SK-N-SH treated with all-trans-retinoic acid at 6 μM for 48 hours (cell line): ENCODE measurements around the gene HPCAL4.

ENCODE experiments used
- ATAC-seq: fragments of 200-7000 bp; cut with Tn5 transposase; 3 replicates; pipeline ENCODE4 v1.9.1; 2020; ENCODE audit warnings: mild to moderate bottlenecking, moderate library complexity
- ARNTL ChIP-seq: fragments of 450-650 bp; formaldehyde crosslinking; IDR thresholded peaks from 2 replicates; pipeline ENCODE4 v1.5.0; 2020; ENCODE audit warnings: low read depth, mild to moderate bottlenecking, moderate library complexity, borderline replicate concordance
- BACH2 ChIP-seq: fragments of 250-450 bp; sonication (Bioruptor Pico); IDR thresholded peaks from 2 replicates; pipeline ENCODE4 v1.9.0; 2021; ENCODE audit warnings: mild to moderate bottlenecking, borderline replicate concordance
- CREB5 ChIP-seq: fragments of 250-450 bp; sonication (Bioruptor Pico); IDR thresholded peaks from 2 replicates; pipeline ENCODE4 v1.5.1; 2020; ENCODE audit warnings: low read depth, mild to moderate bottlenecking, moderate library complexity
- CSDC2 ChIP-seq: fragments of 250-450 bp; sonication (Bioruptor Pico); IDR thresholded peaks from 2 replicates; pipeline ENCODE4 v1.5.0; 2020; ENCODE audit warnings: mild to moderate bottlenecking, moderate library complexity
- CSRNP3 ChIP-seq: fragments of 250-450 bp; sonication (Bioruptor Pico); IDR thresholded peaks from 2 replicates; pipeline ENCODE4 v1.5.1; 2021; ENCODE audit warnings: mild to moderate bottlenecking, moderate library complexity
- ESRRG ChIP-seq: fragments of 250-450 bp; sonication (Bioruptor Pico); IDR thresholded peaks from 2 replicates; pipeline ENCODE4 v1.6.1; 2021; ENCODE audit warnings: mild to moderate bottlenecking
- GLIS3 ChIP-seq: fragments of 250-450 bp; sonication (Bioruptor Pico); IDR thresholded peaks from 2 replicates; pipeline ENCODE4 v1.5.0; 2020; ENCODE audit warnings: mild to moderate bottlenecking, moderate library complexity
- ISL1 ChIP-seq: fragments of 250-450 bp; sonication (Bioruptor Pico); IDR thresholded peaks from 2 replicates; pipeline ENCODE4 v2.1.2; 2022; ENCODE audit warnings: mild to moderate bottlenecking, moderate library complexity
- OSR1 ChIP-seq: fragments of 250-450 bp; sonication (Bioruptor Pico); IDR thresholded peaks from 2 replicates; pipeline ENCODE4 v1.8.0; 2022; ENCODE audit warnings: moderate library complexity, mild to moderate bottlenecking, inconsistent platforms
- PATZ1 ChIP-seq: fragments of 250-450 bp; sonication (Bioruptor Pico); IDR thresholded peaks from 2 replicates; pipeline ENCODE4 v1.8.0; 2020; ENCODE audit warnings: mild to moderate bottlenecking, moderate library complexity, borderline replicate concordance
- POU6F1 ChIP-seq: fragments of 250-450 bp; sonication (Bioruptor Pico); IDR thresholded peaks from 2 replicates; pipeline ENCODE4 v1.8.0; 2021; ENCODE audit warnings: low read depth, mild to moderate bottlenecking, moderate library complexity, borderline replicate concordance
- PPARA ChIP-seq: fragments of 250-450 bp; sonication (Bioruptor Pico); IDR thresholded peaks from 2 replicates; pipeline ENCODE4 v1.5.0; 2020; ENCODE audit warnings: mild to moderate bottlenecking, borderline replicate concordance
- RARB ChIP-seq: fragments of 250-450 bp; sonication (Bioruptor Pico); IDR thresholded peaks from 2 replicates; pipeline ENCODE4 v1.8.0; 2021; ENCODE audit warnings: mild to moderate bottlenecking, moderate library complexity
- SNAI2 ChIP-seq: fragments of 250-450 bp; sonication (Bioruptor Pico); IDR thresholded peaks from 2 replicates; pipeline ENCODE4 v1.5.0; 2020; ENCODE audit warnings: mild to moderate bottlenecking, moderate library complexity
- TCF4 ChIP-seq: fragments of 250-450 bp; sonication (Bioruptor Pico); IDR thresholded peaks from 2 replicates; pipeline ENCODE4 v1.8.0; 2021; ENCODE audit warnings: mild to moderate bottlenecking, moderate library complexity, borderline replicate concordance
- TOX ChIP-seq: fragments of 250-450 bp; sonication (Bioruptor Pico); IDR thresholded peaks from 2 replicates; pipeline ENCODE4 v1.8.0; 2021; ENCODE audit warnings: mild to moderate bottlenecking, moderate library complexity, borderline replicate concordance
- TSHZ2 ChIP-seq: fragments of 250-450 bp; sonication (Bioruptor Pico); IDR thresholded peaks from 2 replicates; pipeline ENCODE4 v1.5.0; 2020; ENCODE audit warnings: mild to moderate bottlenecking, moderate library complexity
- ZC3H10 ChIP-seq: fragments of 250-450 bp; sonication (Bioruptor Pico); IDR thresholded peaks from 2 replicates; pipeline ENCODE4 v1.5.1; 2021; ENCODE audit warnings: mild to moderate bottlenecking, moderate library complexity
- ZFP3 ChIP-seq: fragments of 250-450 bp; sonication (Bioruptor Pico); IDR thresholded peaks from 2 replicates; pipeline ENCODE4 v1.5.0; 2020; ENCODE audit warnings: mild to moderate bottlenecking, moderate library complexity
- ZFP30 ChIP-seq: fragments of 450-650 bp; formaldehyde crosslinking; IDR thresholded peaks from 2 replicates; pipeline ENCODE4 v1.5.0; 2022; ENCODE audit warnings: mild to moderate bottlenecking, moderate library complexity
- ZNF565 ChIP-seq: fragments of 450-650 bp; formaldehyde crosslinking; conservative IDR thresholded peaks from 2 replicates; pipeline ENCODE4 v1.5.0; 2020; ENCODE audit warnings: low read depth, mild to moderate bottlenecking, moderate library complexity
- ZNF70 ChIP-seq: fragments of 450-650 bp; formaldehyde crosslinking; IDR thresholded peaks from 2 replicates; pipeline ENCODE4 v1.5.0; 2020; ENCODE audit warnings: mild to moderate bottlenecking, moderate library complexity
- ZNF8 ChIP-seq: fragments of 450-650 bp; formaldehyde crosslinking; IDR thresholded peaks from 2 replicates; pipeline ENCODE4 v1.5.0; 2020; ENCODE audit warnings: mild to moderate bottlenecking, moderate library complexity

The HPCAL4 gene

GRCh38 chr1:39676948-39677548, 14.2 kb downstream of the HPCAL4 start:
- ATAC-seq = no peak
- no peak for TF ChIP-seq ZFP3 (CRISPR knock-in tag)
- no peak for TF ChIP-seq ZNF70 (CRISPR knock-in tag)
- no peak for TF ChIP-seq SNAI2 (CRISPR knock-in tag)
- no peak for TF ChIP-seq CSDC2

GRCh38 chr1:39675220-39675619, 16.0 kb downstream of the HPCAL4 start:
- TF ChIP-seq ZNF70 (CRISPR knock-in tag) = no peak
- no peak for TF ChIP-seq OSR1
- TF ChIP-seq ESRRG (CRISPR knock-in tag) = no peak
- TF ChIP-seq TSHZ2 = no peak
- no peak for TF ChIP-seq CSRNP3 (CRISPR knock-in tag)
- no peak for TF ChIP-seq ZFP30 (CRISPR knock-in tag)
- no peak for TF ChIP-seq PATZ1 (CRISPR knock-in tag)
- no peak for TF ChIP-seq PPARA
- TF ChIP-seq ARNTL (CRISPR knock-in tag) = no peak
- TF ChIP-seq ZNF565 (CRISPR knock-in tag) = no peak
- TF ChIP-seq ZC3H10 (CRISPR knock-in tag) = no peak
- no peak for TF ChIP-seq POU6F1 (CRISPR knock-in tag)
- TF ChIP-seq SNAI2 (CRISPR knock-in tag) = no peak
- no peak for TF ChIP-seq CSDC2
- no peak for TF ChIP-seq ISL1 (CRISPR knock-in tag)
- TF ChIP-seq TOX (CRISPR knock-in tag) = no peak
- no peak for TF ChIP-seq CREB5 (CRISPR knock-in tag)
- TF ChIP-seq RARB (CRISPR knock-in tag) = no peak
- no peak for ATAC-seq

GRCh38 chr1:39673215-39673614, 18.0 kb downstream of the HPCAL4 start:
- no peak for ATAC-seq
- no peak for TF ChIP-seq ZC3H10 (CRISPR knock-in tag)
- TF ChIP-seq BACH2 (CRISPR knock-in tag) = no peak
- TF ChIP-seq SNAI2 (CRISPR knock-in tag) = no peak
- TF ChIP-seq ZNF8 = no peak
- no peak for TF ChIP-seq ESRRG (CRISPR knock-in tag)
- TF ChIP-seq ZFP3 (CRISPR knock-in tag) = no peak
- TF ChIP-seq ARNTL (CRISPR knock-in tag) = no peak
- TF ChIP-seq CSRNP3 (CRISPR knock-in tag) = no peak
- no peak for TF ChIP-seq TSHZ2
- no peak for TF ChIP-seq GLIS3 (CRISPR knock-in tag)
- no peak for TF ChIP-seq TOX (CRISPR knock-in tag)
- no peak for TF ChIP-seq ZNF565 (CRISPR knock-in tag)
- TF ChIP-seq ZFP30 (CRISPR knock-in tag) = no peak
- TF ChIP-seq TCF4 (CRISPR knock-in tag) = no peak
- no peak for TF ChIP-seq RARB (CRISPR knock-in tag)
- TF ChIP-seq PPARA = no peak
- TF ChIP-seq ZNF70 (CRISPR knock-in tag) = no peak
